NCI-H526 treated with DMSO at 0.1 percent for 48 hours (cell line): ENCODE results near the gene PLEKHS1.

Experiments
- DNase-seq: peaks from one replicate; lab custom pipeline; 2025; lab: John Stamatoyannopoulos, UW

PLEKHS1 gene

DNA sequence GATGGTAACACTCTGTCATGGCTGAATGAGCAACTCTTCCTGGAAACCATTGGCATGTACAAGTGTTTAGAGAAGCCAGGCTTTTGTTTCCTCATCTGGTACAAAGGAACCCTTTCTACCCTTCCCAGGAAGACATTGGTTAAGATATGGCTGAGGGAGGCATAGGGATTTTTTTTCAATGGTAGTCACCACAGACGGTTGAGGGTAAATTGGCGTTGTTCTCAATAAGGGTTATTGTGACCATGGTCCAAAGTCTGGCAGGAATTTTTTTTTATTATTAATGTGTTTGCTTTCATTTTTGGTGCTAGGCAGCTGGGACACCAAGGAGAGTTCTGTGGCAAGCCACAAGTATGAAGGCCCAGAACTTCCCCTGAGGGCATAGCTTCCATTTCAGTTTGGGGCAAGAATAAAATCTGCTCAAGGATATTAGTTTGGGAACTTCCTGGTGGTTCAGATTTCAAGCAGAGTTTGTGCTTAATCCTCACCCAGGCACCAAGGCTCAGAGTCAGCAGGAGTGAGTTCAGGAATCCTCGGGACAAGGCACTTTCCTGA is at the start of gene PLEKHS1:
Gene PLEKHS1 (plus strand): TSS at position 502 of the 552 bp plus-strand sequence. CDS start 3,596 bp downstream, outside the sequence.
- DNase-seq = no peak

DNA sequence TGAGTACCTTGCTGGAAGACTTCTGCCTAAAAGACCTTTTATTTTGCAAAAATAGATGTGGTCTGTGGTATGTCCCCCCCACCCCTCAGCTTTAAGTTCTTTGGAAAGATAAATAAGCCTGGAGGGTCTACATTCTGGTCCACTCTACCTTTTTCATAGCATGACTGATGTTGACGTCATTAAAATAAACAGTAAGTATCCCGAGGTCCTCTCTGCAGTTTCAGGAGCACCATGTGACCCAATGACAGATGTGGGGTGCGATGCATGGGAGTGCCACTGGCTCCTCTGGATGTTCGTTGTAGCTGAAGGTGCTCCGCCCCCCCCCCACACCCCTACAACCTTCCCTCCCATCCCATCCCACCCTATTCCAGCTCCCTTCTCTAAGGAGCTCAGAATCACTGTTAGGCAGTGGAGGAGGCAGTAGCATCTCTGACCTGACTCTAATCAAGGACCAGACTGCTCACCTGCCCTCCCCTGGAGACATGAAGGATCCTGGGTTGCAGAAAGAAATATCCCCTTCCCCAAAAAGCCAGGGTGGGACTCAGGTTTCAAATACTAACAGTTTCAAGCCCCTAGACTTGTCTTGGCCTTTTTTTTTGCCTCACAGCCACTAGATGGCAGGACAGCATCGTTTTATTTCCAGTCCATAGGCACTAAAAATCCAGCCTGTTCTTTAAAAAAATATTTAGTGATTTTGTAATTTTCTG is 46.7 kb upstream of the PLEKHS1 start:
- DNase-seq = no peak

DNA sequence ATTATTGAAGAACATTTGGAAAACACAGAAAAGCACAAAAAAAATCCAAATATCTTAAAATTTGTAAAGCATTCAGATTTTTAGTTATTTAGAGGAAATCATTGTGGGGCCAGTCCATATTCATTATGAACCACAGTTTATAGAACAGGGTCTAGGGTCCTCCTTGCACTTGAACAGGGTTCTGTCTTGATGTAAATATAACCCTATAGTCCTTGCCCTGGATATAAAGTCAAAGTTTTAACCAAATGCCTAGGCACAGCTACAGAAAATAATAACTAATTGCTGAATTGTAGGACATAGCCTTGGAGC is 46.2 kb upstream of the PLEKHS1 start:
- DNase-seq = no peak

DNA sequence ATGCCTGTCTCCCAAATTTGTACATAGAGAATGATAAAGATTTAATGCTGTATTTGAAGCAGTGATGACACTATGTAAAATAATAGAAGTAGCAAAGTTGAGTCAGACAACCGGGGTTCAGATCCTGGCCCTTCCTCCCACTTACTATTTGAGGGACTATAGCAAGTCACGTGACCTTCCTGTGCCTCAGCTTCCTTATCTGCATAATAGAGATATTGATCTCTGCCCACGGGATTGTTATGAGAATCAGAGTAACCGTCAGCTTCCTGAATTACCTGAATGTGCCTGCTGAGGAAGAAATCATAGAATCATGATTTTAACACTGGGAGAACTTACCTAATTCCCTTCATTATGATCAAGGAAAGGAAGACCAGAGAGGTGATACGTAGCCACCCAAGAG is 44.9 kb upstream of the PLEKHS1 start:
- DNase-seq = no peak

DNA sequence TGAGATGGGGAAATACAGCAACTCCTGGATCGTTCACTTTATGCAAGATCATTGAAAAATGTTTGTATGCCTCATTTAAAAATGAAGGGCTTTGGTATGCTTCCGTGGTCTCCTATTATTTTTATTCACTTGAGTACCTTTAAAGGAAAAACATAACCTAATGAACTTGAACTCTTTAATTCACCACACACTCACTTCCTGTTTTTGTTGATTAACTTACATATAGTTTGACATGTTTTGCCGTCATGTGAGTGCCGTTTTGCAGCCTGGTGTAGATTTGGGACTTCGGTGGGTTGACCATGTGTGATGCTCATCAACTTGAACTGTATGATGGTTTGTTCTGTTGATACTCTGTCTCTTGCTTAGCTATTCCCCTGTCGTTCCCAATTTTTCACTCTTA is 42.8 kb upstream of the PLEKHS1 start:
- DNase-seq = no peak

DNA sequence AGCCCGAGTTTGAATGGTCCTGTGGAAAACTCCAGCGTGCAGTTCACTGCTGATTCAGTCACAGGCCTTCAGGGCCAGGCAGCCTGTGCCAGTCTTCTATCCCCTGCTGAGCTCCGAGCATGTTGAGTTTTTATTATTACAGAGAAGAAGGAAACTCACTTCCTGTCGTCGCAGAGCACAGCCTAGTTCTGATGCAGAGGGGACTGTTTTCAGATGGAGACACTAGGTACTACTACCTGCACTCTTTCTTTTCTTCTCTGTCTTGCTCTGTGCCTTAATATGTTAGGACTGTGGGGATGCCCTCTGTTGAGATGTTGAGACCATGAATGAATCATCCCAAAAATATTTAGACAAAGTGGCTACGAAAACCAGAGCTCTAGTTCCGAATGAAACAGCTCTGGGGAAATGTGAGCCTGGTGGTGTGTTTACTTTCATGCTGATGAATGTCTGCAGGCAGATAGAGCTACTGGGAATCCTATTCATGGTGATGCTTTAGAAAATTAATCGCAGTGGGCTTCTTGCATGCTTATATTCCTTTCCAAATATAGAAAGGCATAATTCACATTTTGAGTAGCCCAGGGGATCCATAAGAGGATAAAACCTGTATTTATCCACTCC is 42.2 kb upstream of the PLEKHS1 start:
- DNase-seq = peak; percentile 67

DNA sequence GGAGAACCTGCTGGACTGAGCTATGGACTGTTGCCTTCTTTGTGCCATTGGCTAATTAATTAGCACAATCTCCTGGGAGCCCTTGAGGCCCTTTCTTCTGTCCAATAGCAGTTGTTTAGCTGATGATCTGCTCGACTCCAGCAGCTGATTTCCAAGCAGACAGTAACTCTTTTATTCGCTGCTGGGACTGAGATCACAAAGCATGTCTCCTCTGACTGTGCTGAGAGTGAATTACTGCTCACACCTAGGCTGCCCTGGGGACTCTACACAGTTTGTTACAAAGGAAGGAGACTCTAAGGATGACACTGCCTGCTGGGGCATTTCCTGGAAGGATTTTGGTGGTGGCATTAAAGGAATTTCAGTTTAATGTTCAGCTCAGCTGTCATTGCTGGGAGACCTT is 40.3 kb upstream of the PLEKHS1 start:
- DNase-seq = peak; percentile 89

DNA sequence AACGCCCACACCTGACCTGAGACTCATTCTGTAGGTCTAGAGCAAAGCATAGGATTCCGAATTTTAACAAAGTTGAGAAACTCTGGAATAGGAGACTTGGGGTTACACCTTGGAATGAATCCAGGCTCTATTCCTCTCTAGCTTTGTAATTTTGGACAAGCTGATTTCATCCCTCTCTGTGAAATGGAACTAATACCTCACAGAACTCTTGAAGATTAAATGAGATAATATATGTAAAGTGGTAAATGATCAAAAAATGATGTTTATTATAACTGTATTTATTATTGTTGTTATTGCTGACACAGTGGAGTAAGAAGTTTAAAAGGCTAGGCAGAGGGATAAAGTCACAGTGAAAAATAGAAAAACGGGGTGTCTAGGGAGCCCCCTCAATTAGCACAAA is 39.5 kb upstream of the PLEKHS1 start:
- DNase-seq = no peak

DNA sequence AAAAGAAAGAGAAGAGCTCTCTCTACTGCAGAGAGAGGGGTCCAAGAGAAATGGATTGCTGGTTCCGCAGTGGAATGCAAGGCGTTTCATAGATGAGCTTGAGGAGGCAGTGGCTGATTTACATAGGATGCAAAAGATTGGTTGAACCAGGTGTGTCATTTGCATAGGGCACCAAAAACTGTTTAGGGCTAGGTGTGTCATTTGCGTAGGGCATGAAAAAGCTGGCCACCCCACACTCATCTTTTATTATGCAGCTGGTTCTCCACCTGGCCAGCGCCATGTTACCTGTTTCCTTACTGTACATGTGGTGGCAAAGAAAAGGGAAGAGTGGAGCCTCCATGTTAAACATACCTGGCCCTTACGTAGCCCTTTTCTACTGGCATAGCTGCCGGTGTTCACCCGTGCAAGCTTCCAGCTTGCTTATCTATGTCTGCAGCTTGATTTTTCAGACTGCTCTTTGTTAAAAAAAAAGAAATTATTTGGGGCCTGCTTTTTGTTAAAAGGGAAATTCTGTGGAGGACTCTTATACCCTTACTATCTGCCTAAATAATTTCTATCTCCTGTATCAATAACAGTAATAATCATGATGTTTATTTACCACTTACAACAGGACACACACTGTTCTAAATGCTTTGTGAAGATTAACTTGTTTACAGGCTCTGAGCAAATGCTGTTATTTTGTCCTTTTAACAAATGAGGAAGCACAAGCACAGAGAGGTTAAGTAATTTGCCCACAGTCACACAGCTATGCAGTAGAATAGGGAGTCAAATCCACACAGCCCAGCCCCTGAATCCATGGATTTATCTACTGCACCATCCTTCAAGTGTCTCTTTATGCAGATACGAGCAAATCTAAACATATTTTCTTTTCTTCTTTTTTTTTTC is 38.5 kb upstream of the PLEKHS1 start:
- peak; percentile 95 for DNase-seq

DNA sequence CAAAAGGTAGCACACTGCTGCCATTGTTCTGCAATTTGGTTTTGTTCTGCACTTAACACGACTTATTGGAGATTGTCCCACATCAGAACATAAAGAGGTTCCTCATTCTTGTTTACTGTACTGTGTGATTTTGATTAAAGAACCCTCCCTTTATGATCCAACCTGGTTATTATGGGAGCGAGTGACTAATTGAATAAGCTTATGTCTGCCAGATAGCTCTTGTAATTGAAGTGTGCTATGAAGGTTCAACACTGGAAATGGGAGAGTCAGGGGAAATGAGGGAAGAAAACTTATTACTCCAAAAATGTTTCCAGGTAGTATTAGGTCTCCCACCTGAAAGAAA is 37.9 kb upstream of the PLEKHS1 start:
- no peak for DNase-seq

DNA sequence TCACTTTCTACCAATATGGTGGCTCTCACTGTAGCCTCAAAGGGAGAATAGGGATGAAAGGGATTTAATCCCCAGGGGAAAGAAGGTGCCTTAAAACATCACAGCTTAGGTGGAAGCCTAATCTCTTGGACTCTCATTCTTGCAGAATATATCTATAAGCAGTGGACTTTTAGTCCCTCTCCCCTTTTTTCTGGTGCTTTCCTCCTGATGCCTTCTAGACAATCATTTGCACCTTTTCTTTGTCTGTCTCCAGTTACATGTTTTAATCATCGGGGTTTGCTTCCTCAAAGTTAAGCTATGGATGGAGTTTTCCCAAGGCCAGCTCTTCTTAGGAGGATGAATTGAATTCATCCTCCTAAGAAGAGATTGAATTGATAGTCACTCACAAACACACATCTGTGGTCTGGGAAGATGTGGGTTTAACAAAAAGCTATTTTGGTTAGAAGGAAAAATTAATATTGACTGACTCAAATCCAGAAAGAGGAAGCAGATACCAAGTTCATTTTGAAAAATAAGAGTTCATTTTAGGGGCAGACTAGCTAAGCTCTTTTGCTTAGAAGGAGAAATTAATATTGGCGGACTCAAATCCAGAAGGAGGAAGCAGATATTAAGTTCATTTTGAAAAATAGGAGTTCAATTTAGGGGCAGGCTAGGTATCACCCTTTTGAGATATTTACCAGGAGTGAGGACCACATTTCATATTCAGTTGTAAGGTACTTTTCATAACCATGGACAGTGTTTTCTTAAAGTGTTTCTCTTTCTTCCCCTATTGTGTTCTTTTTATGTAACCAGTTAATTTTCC is 35.2 kb upstream of the PLEKHS1 start:
- no peak for DNase-seq

DNA sequence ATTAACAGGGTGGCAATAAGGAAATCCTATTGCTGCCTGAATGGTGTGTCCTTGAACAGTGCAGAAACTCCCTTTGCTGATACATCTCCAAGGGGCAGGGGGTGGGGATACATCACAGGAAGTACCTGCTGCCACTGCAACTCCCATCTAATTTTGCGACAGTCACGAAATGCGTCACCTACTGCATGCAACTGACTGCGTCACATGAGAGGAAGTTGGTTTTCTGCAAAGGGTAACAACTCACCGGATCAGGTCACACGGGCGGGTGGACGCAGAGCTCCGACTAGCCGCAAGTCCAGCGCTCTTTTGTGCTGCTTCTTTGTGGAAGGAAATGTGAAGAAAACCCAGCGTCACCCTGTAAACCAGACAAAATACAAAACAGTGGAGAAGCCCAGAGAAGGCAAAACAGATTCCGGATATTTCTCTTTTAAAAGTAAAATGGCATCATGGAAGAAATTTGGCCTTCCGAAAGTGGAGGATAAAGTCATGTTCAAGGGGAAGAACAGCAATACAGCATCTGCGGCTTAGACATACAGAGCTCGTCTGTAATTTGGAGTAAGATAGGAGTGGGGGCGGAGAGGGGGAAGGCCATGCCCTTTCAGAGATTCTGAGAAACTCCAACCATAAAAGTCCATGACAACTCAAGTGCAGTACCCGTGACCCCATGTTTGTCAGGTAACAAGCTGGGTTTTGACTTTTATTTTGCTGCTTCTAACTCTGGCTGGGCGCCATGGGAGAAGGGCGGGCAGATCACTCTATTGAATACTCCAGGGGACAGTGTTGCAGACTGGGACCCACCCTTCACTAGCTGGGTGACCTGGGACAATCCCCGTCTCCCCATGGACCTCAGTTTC is 32.3 kb upstream of the PLEKHS1 start:
- no peak for DNase-seq

DNA sequence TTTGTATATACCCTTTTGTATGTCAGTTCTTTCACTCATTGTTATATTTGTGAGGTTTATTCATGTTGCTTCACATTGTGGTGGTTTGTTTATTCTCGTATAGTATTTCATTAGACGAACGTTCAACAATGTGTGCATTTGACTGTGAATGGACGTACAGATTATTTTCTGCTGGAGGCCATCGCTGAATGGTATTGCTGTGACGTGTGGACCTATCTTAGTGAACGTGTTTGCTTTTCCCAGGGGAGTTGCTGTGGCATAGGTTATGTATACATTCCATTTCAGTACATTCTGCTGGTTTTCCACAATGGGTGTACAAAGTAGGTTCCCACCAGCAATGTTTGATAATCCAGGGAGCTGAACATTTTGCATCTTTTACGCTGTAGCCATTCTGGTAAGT is 31.1 kb upstream of the PLEKHS1 start:
- DNase-seq = no peak

DNA sequence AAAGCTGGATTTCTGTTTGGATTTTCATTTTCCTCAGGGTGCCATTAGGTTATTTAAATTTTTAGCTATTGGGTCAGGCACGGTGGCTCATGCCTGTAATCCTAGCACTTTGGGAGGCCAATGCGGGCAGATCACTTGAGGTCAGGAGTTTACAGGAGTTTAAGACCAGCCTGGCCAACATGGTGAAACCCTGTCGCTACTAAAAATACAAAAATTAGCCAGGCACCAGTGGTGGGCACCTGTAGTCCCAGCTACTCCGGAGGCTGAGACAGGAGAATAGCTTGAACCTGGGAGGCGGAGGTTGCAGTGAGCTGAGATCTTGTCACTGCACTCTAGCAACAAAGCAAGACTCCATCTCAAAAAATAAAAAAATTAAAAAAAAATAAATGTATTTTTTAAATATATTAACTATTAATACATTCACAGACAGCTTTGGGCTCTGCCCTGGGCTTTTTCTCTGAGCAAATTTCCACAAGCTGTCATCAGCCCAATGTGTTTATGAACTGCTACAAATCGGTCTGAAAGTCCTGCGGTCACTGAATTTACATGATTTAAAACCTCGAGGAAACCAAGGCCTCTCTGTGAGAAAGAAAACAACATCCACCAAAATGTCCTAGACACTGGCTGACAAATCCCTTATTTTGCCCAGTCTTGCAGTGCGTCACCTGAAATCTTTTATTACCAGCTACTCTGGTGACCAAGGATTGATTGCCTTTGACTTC is 19.2 kb upstream of the PLEKHS1 start:
- no peak for DNase-seq

DNA sequence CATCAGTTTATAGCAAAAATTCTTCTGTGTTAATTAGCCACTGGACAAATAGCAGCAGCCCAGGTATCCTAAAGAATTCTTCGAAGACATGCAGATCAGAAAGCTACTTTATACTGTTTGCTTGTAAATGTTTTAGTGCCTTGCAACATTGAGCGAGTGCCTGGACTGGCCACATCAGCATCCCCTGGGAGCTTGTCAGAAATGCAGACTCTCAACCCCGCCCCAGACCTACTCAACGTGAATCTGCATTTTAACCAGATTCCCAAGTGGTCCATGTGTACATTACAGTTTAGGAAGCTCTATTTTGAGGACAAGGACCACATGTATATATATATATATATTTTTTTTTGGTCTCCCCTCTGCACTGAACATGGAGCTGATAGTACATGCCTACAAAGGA is 18.5 kb upstream of the PLEKHS1 start:
- DNase-seq = no peak

DNA sequence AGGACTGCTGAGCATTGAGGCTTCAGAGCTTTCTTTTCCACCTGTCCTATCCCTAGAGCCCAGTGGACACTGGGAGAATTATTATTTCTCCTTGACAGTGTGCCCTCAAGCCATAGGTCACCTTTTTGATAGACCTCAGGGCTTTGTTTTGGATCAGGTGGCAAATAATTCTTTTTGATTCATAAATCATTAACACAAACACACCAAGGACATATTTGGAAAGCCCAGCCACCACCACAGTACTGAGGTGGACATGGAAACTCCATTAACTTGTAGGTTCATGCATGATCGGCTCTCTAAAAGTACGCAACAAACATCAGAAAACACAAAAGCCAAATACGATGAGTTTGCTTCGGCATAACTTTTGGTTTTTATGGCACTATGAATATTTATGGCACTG is 17.8 kb upstream of the PLEKHS1 start:
- DNase-seq = no peak

DNA sequence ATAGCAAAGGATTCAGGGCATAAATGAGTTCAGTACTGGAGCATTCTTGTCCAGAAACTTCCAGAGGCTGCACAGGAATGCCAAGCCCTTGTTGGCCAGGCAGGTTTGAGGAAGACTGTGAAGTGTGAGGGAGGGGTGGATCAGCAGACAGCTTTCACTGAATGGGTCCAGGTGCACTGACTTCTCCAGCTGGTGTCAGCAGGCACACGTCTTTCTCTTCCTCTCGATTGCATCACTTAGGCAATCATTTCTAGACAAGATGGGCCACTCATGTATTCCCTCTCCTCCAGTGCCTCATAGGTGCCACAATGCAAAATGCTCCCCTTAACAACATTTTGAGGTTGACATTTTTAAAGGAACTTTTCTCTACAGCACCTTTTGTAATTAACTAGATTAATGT is 15.6 kb upstream of the PLEKHS1 start:
- DNase-seq = peak; percentile 29

DNA sequence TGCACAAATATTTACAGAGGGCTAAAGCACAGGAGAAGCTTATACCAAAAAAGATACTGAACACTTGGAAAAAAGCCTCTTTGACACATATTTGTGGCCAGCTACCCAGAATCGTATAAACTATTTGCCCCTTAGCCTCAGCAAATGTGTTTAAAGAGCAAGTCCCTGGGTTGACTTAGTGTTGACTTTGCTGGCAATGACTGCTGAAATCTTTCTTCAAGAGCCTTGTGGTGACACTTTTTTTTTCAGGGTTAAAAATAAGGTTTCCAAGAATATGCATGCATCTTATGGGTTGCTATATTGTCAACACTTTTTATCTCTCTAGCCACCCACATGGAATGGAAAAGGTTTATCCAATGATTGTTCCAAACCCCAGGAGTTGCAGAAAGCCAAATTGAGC is 14.9 kb upstream of the PLEKHS1 start:
- no peak for DNase-seq

DNA sequence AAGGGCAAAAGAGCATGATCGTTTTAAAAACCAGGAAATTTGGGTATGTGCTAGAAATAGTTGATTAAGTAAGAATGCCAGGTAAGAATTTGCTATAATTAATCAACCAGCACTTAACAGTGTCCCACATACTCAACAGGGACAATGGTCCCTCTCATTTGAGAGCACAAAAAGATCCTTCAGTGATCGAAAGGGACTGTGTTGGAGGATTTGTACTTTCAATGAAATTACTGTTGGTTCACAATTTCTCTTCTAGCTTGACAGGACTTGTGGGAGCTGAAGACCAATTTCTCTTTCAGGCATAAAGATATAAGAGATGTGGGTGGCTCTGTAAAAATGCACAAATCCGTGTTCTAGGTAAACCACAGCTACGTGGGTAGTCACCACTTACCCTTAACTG is 12.5 kb upstream of the PLEKHS1 start:
- no peak for DNase-seq

DNA sequence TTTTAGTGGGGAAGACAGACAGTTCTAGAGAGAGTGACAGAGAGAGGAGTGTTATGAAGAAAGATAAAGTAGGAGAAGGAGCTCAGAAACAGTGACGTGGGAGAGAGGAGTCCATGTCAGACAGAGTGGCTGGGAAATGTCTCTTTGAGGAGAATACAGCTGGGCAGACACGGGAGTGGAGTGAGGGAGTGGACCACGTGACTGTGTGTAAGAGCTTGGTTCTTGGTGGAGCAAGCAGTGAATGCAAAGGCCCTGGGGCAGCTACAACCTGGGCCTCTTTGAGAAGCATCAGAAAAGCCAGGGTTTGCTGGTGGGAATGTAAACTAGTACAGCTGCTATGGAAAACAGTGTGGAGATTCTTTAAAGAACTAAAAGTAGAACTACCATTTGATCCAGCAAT is 11.9 kb upstream of the PLEKHS1 start:
- no peak for DNase-seq

DNA sequence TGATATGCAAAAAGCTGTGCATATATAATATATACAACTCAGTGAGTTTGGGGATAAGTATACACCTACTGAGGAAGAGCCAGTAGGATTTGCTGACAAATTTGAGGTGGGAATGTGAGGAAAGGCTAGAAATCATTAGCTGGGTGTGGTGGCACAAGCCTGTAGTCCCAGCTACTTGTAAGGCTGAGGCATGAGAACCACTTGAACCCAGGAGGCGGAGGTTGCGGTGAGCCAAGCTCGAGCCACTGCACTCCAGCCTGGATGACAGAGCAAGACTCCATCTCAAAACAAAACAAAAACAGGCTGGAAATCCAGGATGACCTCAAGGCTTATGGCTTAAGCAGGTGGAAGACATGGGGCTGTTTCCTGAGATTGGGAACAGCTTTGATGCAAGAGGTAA is 10.6 kb upstream of the PLEKHS1 start:
- no peak for DNase-seq
